Esophagus squamous epithelium (tissue), 4 donors: ENCODE measurements around the gene MRPL44.

ENCODE experiments used
- POLR2A ChIP-seq, 4 donors: fragments of 450-650 bp; IDR thresholded peaks; one replicate each; pipeline ENCODE4 v1.6.1; 2017; ENCODE audit warnings: antibody characterized with exemption in 4 of 4, mild to moderate bottlenecking in 4 of 4, moderate library complexity in 3 of 4
- TF ChIP-seq, protein P1 (sequence below), 6 experiments: fragments of 450-650 bp in 4 of 6; fragments of 200-600 bp in 2 of 6; sonication (generic) in 2 of 6; IDR thresholded peaks; one replicate each; pipeline ENCODE4 v1.5.1; 2016 to 2019; ENCODE audit warnings: antibody characterized with exemption in 6 of 6, mild to moderate bottlenecking in 4 of 6, moderate library complexity in 4 of 6

DNA sequence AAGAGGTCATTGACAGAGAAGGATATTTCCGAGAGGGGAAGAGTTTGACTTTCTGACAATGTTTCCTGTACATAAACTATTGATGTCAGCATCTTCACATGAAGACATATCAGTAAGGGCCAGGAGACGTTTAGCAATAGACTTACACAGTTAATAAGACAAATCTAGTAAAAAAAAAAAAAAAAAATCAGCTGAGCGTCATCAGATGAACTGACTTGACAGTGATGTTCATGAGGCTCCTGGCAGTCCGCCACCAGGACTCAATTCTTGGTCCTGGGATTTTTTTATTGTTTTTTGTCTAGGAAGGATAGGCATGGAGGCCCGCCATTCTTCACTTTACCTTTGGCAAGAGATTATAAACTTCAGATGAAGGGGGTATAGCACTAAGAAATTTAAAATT is 14.5 kb downstream of the MRPL44 start:
- TF ChIP-seq, protein P1, sequence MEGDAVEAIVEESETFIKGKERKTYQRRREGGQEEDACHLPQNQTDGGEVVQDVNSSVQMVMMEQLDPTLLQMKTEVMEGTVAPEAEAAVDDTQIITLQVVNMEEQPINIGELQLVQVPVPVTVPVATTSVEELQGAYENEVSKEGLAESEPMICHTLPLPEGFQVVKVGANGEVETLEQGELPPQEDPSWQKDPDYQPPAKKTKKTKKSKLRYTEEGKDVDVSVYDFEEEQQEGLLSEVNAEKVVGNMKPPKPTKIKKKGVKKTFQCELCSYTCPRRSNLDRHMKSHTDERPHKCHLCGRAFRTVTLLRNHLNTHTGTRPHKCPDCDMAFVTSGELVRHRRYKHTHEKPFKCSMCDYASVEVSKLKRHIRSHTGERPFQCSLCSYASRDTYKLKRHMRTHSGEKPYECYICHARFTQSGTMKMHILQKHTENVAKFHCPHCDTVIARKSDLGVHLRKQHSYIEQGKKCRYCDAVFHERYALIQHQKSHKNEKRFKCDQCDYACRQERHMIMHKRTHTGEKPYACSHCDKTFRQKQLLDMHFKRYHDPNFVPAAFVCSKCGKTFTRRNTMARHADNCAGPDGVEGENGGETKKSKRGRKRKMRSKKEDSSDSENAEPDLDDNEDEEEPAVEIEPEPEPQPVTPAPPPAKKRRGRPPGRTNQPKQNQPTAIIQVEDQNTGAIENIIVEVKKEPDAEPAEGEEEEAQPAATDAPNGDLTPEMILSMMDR (IDR thresholded peaks at IDR 0.05): no peak
- TF ChIP-seq POLR2A (IDR thresholded peaks at IDR 0.05): no peak
